ENCODE measurements around the gene AMMECR1.

- no peak for TF ChIP-seq NRF1 (IDR thresholded peaks at IDR 0.05; ENCODE audit: low read depth, low read length)
- TF ChIP-seq CTCF (IDR thresholded peaks at IDR 0.05; ENCODE audit: control extremely low read depth in 1 of 3, insufficient read depth in 1 of 3, low read depth in 1 of 3, low read length in 3 of 3): no peak
- no peak for TF ChIP-seq CEBPB (IDR thresholded peaks at IDR 0.05; ENCODE audit: low read depth, low read length)
- no peak for TF ChIP-seq KDM1A (IDR thresholded peaks at IDR 0.05; ENCODE audit: borderline replicate concordance, low read length)
- no peak for TF ChIP-seq EGR1 (IDR thresholded peaks at IDR 0.05; ENCODE audit: borderline replicate concordance, low read depth, low read length)
- TF ChIP-seq BRCA1 (IDR thresholded peaks at IDR 0.05; ENCODE audit: low read depth, low read length): no peak
These were observed 41.1 kb downstream of the AMMECR1 start for GRCh38 chrX:110276778-110277177.
